Hippocampal formation (tissue), 2 donors: Measurements from ENCODE around the gene KCNK16.

Experiments
- DNase-seq, 2 donors: peaks; one replicate each; lab custom pipeline; 2025; lab: John Stamatoyannopoulos, UW

KCNK16 gene

DNA sequence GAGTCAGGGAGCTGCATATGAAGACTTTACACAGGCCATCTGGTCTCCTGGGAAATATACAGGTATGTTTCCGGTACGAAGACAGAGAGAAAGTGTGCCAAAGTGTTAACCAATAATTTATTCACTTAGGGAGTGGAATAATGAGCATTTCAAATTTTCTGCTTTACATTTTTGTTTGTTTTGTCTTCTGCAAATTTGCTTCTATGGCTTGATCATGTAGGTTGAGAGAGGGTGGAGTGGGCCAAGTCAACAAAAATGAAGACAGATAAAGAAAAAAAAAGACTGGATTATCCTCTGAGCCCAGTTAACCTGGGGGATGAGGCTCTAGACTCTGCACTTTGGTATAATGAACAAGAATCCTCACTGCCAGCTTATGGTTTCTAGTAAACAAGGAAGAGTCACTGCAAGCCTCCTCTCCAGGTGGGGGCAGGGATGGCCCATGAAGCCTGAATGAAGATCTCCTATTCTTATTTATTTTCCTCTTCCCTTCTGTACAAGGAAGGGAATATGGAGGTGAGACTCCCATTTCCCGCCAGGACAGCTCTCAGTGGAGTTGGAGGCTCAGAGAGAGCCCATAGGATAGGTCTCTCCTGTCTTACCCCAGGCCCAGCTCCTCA lies 46.0 kb downstream of the KCNK16 start:
- DNase-seq = no peak

- no peak for DNase-seq
Measured at GRCh38 chr6:39274903-39275302, 47.6 kb downstream of the KCNK16 start.

- no peak for DNase-seq
Measured at GRCh38 chr6:39274471-39274870, 48.0 kb downstream of the KCNK16 start.

- DNase-seq = no peak
Measured at GRCh38 chr6:39273406-39273821, 49.1 kb downstream of the KCNK16 start.

DNA sequence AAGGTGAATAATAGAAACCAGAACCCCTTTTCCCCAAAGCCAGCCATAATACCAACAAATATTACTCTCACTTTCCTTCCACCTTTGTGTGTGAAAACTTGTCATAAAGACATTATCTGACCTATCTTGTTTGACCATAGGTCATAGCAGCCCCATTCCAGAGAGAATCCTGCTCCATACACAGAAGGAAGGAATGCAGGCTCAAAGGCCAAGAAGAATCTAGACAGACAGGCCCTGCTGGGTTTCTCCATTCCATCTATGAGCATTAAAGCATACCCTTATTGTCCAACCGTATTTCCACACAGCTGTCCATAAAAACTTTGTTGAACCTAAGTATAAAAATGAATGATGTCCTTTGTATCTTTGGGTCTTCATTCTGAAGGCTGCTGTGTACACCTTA lies 52.5 kb downstream of the KCNK16 start:
- no peak for DNase-seq

- no peak for DNase-seq
Measured at GRCh38 chr6:39268721-39269120, 53.8 kb downstream of the KCNK16 start.

DNA sequence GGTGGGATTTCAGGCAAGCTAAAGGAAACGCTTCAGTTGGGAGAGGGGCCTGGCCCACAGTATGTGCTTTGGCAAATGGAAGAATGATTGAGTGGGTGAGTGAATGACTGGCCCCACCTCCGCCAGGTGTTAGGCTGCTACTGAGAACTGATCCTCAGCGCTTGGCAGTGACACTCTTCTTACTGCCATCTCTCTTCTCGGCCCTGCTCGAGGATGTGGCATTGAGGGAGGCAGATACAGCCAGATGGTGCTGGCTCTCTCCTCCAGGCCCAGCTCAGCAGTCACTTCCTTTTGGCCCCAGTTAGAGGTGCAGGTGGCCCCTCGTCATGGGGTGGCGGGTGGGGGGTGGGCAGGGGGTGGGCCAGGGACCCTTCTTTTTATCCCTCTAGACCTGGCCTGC lies 54.3 kb downstream of the KCNK16 start:
- DNase-seq = no peak

GRCh38 chr6:39266782-39267355 lies 55.6 kb downstream of the KCNK16 start:
- no peak for DNase-seq

- DNase-seq = no peak
Measured at GRCh38 chr6:39266375-39266774, 56.1 kb downstream of the KCNK16 start.
